ENCODE measurements around the gene PGC. TPM values are rescaled to one million over a fixed set of nuclear protein-coding genes. Genes with fewer than 3 reads are reported as not detected.

The PGC gene
- total and polyA plus RNA-seq, 2 donors (not counting 3 experiments of a cell fraction or from before 2014, with no cell fraction given) = not detected

DNA sequence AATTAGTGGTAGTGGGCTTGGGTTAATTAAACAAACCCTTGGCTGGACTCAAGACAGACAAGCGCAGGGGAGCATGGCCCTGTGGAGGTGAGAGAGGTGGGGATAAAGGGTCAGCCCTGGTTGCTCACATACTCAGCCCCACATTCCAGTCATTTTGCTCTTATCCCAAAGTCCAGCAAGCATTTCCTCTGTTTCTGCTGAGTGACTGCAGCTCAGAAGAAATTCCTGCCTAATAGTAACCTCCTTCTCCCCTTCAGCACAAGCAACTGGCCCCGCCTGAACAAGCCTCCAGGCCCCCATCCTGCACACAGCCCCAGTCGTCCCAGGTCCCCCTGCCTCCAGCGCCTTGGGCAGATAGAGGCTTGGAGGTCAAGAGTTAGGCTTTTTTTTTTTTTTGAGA lies 8.2 kb downstream of the PGC start:
- no peak overlapping the region for H3K27ac ChIP-seq (ENCODE audit: insufficient read depth, low read depth, low read length)
- TF ChIP-seq FOS (IDR thresholded peaks at IDR 0.05; ENCODE audit: borderline replicate concordance, insufficient read depth, low read length) (no peak), JUN (IDR thresholded peaks at IDR 0.05; ENCODE audit: borderline replicate concordance, insufficient read depth, insufficient read length, low read depth) (no peak), POLR2AphosphoS5 (IDR thresholded peaks at IDR 0.05; ENCODE audit: insufficient read depth, low read depth, low read length) (no peak)
- TF ChIP-seq, protein P1, sequence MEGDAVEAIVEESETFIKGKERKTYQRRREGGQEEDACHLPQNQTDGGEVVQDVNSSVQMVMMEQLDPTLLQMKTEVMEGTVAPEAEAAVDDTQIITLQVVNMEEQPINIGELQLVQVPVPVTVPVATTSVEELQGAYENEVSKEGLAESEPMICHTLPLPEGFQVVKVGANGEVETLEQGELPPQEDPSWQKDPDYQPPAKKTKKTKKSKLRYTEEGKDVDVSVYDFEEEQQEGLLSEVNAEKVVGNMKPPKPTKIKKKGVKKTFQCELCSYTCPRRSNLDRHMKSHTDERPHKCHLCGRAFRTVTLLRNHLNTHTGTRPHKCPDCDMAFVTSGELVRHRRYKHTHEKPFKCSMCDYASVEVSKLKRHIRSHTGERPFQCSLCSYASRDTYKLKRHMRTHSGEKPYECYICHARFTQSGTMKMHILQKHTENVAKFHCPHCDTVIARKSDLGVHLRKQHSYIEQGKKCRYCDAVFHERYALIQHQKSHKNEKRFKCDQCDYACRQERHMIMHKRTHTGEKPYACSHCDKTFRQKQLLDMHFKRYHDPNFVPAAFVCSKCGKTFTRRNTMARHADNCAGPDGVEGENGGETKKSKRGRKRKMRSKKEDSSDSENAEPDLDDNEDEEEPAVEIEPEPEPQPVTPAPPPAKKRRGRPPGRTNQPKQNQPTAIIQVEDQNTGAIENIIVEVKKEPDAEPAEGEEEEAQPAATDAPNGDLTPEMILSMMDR (IDR thresholded peaks at IDR 0.05; ENCODE audit: extremely low read depth in 1 of 2, insufficient read depth in 1 of 2, low read depth in 1 of 2, low read length in 2 of 2) = no peak
- no peak for FAIRE-seq
- no peak overlapping the region for H3K4me3 ChIP-seq (replicated peaks in 1 of 3; ENCODE audit: insufficient read depth in 1 of 3, low read depth in 1 of 3, low read length in 3 of 3)
- peaks cover 4% of the 10 kb centered on the region for H3K4me1 ChIP-seq (ENCODE audit: control insufficient read depth, extremely low read depth, insufficient read depth, low read length)
- no TSS peak for BruUV-seq (replicated peaks)
- no peak overlapping the region for H2AFZ ChIP-seq (ENCODE audit: low read depth, low read length)
- no peaks in the 10 kb centered on the region for H3K9me1 ChIP-seq (replicated peaks; ENCODE audit: control insufficient read depth, extremely low read depth, insufficient read depth, low read length)
- dilution Hi-C loops (cut with MboI; ENCODE audit: extremely low pct_ligation_motif_present, low sequenced_read_pairs) (no loop called here), intact Hi-C loops (cut with micrococcal nuclease) (no loop called here)
- H3K9me3 ChIP-seq (replicated peaks; ENCODE audit: control insufficient read depth, insufficient read depth, low read length) = no peaks in the 10 kb centered on the region
- POLR2A ChIA-PET = no interaction called here
- H3K79me2 ChIP-seq (ENCODE audit: control insufficient read depth, insufficient read depth, low read length) = no peaks in the 10 kb centered on the region
- no peak overlapping the region for H3K9ac ChIP-seq (replicated peaks; ENCODE audit: extremely low read depth, insufficient read depth, low read length)
- H4K20me1 ChIP-seq (replicated peaks; ENCODE audit: control insufficient read depth, extremely low read depth, insufficient read depth, low read length) = no peaks in the 10 kb centered on the region
- DNase-seq (ENCODE audit: low read depth, low spot score) = no peak
- CTCF ChIA-PET = interaction anchor here (1.4 kb wide), 1 partner anchor 36 kb away, joined by 5 read pairs; no protein-coding TSS in a partner anchor
- H3K27me3 ChIP-seq (ENCODE audit: control insufficient read depth in 2 of 2, insufficient read depth in 2 of 2, low read length in 2 of 2) = no peaks in the 10 kb centered on the region
- H3K4me2 ChIP-seq (ENCODE audit: insufficient read depth, low read length) = no peak overlapping the region
- H3K36me3 ChIP-seq (ENCODE audit: control insufficient read depth in 2 of 2, extremely low read depth in 1 of 2, insufficient read depth in 2 of 2, low read length in 2 of 2) = no peaks in the 10 kb centered on the region

GRCh38 chr6:41737591-41738130 lies 9.5 kb downstream of the PGC start:
- POLR2A ChIA-PET = no interaction called here
- H3K4me1 ChIP-seq (ENCODE audit: control insufficient read depth, extremely low read depth, insufficient read depth, low read length) = peaks cover 12% of the 10 kb centered on the region
- DNase-seq (ENCODE audit: low read depth, low spot score) (no peak), FAIRE-seq (no peak)
- intact Hi-C loops (cut with micrococcal nuclease) (no loop called here), dilution Hi-C loops (cut with MboI; ENCODE audit: extremely low pct_ligation_motif_present, low sequenced_read_pairs) (no loop called here)
- H3K27ac ChIP-seq (ENCODE audit: insufficient read depth, low read depth, low read length) = no peak overlapping the region
- H3K4me3 ChIP-seq (replicated peaks in 1 of 3; ENCODE audit: insufficient read depth in 1 of 3, low read depth in 1 of 3, low read length in 3 of 3) = no peak overlapping the region
- H3K36me3 ChIP-seq (ENCODE audit: control insufficient read depth in 2 of 2, extremely low read depth in 1 of 2, insufficient read depth in 2 of 2, low read length in 2 of 2) = no peaks in the 10 kb centered on the region
- H2AFZ ChIP-seq (ENCODE audit: low read depth, low read length) = no peak overlapping the region
- H3K79me2 ChIP-seq (ENCODE audit: control insufficient read depth, insufficient read depth, low read length) = no peaks in the 10 kb centered on the region
- CTCF ChIA-PET = no interaction called here
- no TSS peak for BruUV-seq (replicated peaks)
- no peaks in the 10 kb centered on the region for H3K9me3 ChIP-seq (replicated peaks; ENCODE audit: control insufficient read depth, insufficient read depth, low read length)
- H4K20me1 ChIP-seq (replicated peaks; ENCODE audit: control insufficient read depth, extremely low read depth, insufficient read depth, low read length) = no peaks in the 10 kb centered on the region
- H3K9ac ChIP-seq (replicated peaks; ENCODE audit: extremely low read depth, insufficient read depth, low read length) = no peak overlapping the region
- H3K9me1 ChIP-seq (replicated peaks; ENCODE audit: control insufficient read depth, extremely low read depth, insufficient read depth, low read length) = no peaks in the 10 kb centered on the region
- TF ChIP-seq MYC (IDR thresholded peaks at IDR 0.05; ENCODE audit: low read depth, low read length) (no peak), FOS (IDR thresholded peaks at IDR 0.05; ENCODE audit: borderline replicate concordance, insufficient read depth, low read length) (no peak), POLR2AphosphoS5 (IDR thresholded peaks at IDR 0.05; ENCODE audit: insufficient read depth, low read depth, low read length) (no peak), JUN (IDR thresholded peaks at IDR 0.05; ENCODE audit: borderline replicate concordance, insufficient read depth, insufficient read length, low read depth) (no peak), GATA2 (IDR thresholded peaks at IDR 0.05; ENCODE audit: insufficient read depth, insufficient read length, low read depth, low read length) (no peak), EZH2 (IDR thresholded peaks at IDR 0.05; ENCODE audit: borderline replicate concordance, low read depth, low read length, severe bottlenecking) (no peak), POLR2A (IDR thresholded peaks at IDR 0.05; ENCODE audit: low read depth, low read length) (no peak)
- TF ChIP-seq, protein P1 (IDR thresholded peaks at IDR 0.05; ENCODE audit: extremely low read depth in 1 of 2, insufficient read depth in 1 of 2, low read depth in 1 of 2, low read length in 2 of 2) = no peak
- TF ChIP-seq, protein P2, sequence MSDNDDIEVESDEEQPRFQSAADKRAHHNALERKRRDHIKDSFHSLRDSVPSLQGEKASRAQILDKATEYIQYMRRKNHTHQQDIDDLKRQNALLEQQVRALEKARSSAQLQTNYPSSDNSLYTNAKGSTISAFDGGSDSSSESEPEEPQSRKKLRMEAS (IDR thresholded peaks at IDR 0.05; ENCODE audit: insufficient read depth, insufficient read length) = no peak
- no peaks in the 10 kb centered on the region for H3K27me3 ChIP-seq (ENCODE audit: control insufficient read depth in 2 of 2, insufficient read depth in 2 of 2, low read length in 2 of 2)
- no peak overlapping the region for H3K4me2 ChIP-seq (ENCODE audit: insufficient read depth, low read length)

Measured in endothelial cell of umbilical vein (primary cell).